ENCODE results near the gene UST. TPM values are rescaled to one million over a fixed set of nuclear protein-coding genes. Genes with fewer than 3 reads are reported as not detected.
"Not testable (repeated sequence)": the region's sequence is repeated elsewhere in the genome, so short reads cannot be mapped to it uniquely, and the experiment has no call there.

Gene UST
- total RNA-seq, 4 donors from 2014 or later: 2.9 to 12.0 (median 5.7) TPM

DNA sequence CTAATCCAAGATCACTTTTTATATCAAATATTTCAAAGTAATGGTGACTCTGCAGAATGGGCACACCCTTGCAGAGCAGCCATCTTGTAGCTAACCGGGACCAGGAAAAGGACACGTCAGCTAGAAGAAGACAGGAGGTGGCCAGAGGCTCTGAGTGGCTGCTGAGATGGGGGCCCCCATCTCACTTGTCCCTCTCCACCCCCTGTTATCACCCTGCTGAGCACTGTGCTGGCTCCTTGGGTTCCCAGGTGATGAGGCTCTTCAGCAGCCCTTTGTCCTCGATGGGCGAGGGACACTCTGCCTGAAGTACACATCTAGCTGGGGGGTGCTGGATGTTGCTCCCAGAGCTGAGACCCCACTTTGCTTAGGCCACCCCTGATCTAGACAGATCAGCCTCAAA lies 126.3 kb downstream of the UST start:
- no peak for DNase-seq
- TF ChIP-seq POLR2A (IDR thresholded peaks at IDR 0.05): no peak

DNA sequence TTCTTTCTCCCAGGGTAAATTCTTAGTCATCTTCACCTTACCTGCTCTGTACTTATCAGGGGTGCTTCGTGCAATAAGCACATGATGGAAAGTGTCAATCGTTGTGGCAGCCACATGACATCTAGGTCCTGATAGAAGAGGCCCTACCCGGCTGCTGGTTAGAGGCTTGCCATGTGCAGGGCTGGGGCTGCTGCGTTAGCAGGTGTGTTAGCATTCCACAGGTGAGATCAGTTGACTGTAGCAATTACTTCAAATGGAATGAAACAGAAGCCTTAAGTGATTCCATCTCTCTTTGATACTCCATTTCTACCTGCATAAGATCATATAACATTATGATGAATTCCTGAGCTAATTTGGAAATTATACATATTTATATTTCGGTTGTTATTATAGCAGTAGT lies 127.0 kb downstream of the UST start:
- no peaks in the 10 kb centered on the region for H3K27me3 ChIP-seq
- no peaks in the 10 kb centered on the region for H3K9me3 ChIP-seq
- 79 to 81% methylated on average over 4 to 5 of the region's 5 CpGs for WGBS, 2 donors
- intact Hi-C loops (cut with DNase I): no loop called here
- TF ChIP-seq, protein P1, sequence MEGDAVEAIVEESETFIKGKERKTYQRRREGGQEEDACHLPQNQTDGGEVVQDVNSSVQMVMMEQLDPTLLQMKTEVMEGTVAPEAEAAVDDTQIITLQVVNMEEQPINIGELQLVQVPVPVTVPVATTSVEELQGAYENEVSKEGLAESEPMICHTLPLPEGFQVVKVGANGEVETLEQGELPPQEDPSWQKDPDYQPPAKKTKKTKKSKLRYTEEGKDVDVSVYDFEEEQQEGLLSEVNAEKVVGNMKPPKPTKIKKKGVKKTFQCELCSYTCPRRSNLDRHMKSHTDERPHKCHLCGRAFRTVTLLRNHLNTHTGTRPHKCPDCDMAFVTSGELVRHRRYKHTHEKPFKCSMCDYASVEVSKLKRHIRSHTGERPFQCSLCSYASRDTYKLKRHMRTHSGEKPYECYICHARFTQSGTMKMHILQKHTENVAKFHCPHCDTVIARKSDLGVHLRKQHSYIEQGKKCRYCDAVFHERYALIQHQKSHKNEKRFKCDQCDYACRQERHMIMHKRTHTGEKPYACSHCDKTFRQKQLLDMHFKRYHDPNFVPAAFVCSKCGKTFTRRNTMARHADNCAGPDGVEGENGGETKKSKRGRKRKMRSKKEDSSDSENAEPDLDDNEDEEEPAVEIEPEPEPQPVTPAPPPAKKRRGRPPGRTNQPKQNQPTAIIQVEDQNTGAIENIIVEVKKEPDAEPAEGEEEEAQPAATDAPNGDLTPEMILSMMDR (IDR thresholded peaks at IDR 0.05): no peak
- peaks cover 0 to 49% (median 22%) of the 10 kb centered on the region in 3 donors for H3K4me1 ChIP-seq
- H3K4me3 ChIP-seq: no peak overlapping the region
- no peak for DNase-seq
- H3K27ac ChIP-seq: no peak overlapping the region
- no peaks in the 10 kb centered on the region for H3K36me3 ChIP-seq

More for the DNA sequence above, 126.3 kb downstream of the UST start:
- Histone ChIP-seq H3K27ac (no peak overlapping the region), H3K9me3 (no peaks in the 10 kb centered on the region), H3K4me3 (no peak overlapping the region), H3K4me1 (peaks cover 4 to 56% (median 27%) of the 10 kb centered on the region in 3 donors), H3K27me3 (no peaks in the 10 kb centered on the region), H3K36me3 (no peaks in the 10 kb centered on the region)
- intact Hi-C loops (cut with DNase I): no loop called here
- 88 to 94% methylated on average over 2 to 3 of the region's 4 CpGs for WGBS, 2 donors

DNA sequence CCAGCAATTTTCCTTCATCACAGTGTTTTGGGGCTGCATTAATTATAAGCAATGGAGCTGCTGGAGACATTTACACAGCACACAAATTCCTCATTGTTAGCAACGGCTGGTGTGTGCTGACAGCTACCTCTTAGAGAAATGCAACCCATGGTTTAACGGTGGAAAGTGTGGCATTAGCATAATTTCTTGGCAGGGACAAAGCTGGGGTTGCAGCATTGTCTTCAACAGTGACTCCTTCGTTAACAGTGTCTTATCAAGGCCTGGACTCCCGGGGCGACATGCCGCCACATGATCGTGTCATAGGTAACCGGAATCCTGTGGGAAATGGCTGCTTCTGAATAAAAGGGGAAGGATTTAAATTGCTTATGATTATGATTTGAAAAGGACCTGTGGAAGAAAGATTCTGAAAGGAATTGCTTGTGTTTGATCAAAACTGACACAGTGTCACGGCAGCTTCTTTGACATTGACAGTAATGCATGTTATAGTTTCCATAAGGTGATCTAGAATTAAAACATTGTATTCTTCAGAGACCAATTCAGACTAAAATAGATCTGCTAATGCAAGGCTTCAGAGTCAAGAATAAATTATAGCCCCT lies 128.0 kb downstream of the UST start:
- no peak overlapping the region for H3K4me3 ChIP-seq
- peak overlapping the region in 2 of 4 donors; percentile 5 to 20 for H3K27ac ChIP-seq
- intact Hi-C loops (cut with DNase I): no loop called here
- H3K4me1 ChIP-seq: peaks cover 0 to 45% (median 13%) of the 10 kb centered on the region in 3 donors
- no peaks in the 10 kb centered on the region for H3K27me3 ChIP-seq
- WGBS, 2 donors: 28 to 44% methylated on average over 9 of the region's 9 CpGs
- no peak for TF ChIP-seq POLR2A (IDR thresholded peaks at IDR 0.05)
- TF ChIP-seq, protein P1 (IDR thresholded peaks at IDR 0.05): no peak
- no peaks in the 10 kb centered on the region for H3K36me3 ChIP-seq
- no peak for DNase-seq
- H3K9me3 ChIP-seq: no peaks in the 10 kb centered on the region

DNA sequence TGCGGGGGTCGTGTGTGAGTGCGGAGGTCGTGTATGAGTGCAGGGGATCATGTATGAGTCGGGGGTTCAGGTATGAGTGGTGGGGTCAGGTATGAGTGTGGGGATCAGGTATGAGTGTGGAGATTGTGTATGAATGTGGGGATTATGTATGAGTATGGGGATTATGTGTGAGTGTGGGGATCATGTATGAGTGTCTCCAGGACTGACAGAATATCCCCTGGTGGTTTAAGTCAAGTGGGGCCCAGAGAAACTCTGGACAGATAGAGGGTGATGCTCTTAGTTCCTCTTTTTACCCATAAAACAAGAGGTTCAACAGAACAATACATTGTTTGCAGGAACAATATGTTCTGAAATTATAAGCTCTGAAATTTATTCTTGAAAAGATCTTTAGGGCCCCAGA lies 131.9 kb downstream of the UST start:
- TF ChIP-seq, protein P1 (IDR thresholded peaks at IDR 0.05): no peak

DNA sequence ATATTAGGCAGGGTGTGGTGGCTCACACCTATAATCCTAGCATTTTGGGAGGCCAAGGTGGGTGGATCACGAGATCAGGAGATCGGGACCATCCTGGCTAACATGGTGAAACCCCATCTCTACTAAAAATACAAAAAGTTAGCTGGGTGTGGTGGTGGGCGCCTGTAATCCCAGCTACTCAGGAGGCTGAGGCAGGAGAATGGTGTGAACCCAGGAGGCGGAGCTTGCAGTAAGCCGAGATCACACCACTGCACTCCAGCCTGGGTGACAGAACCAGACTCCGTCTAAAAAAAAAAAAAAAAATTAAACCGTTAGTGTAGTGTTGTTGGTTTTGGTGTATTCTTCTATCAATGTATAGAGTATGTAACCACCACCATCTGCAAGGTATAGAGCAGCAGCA lies 133.9 kb downstream of the UST start:
- H3K4me3 ChIP-seq; H3K36me3 ChIP-seq; H3K27me3 ChIP-seq; H3K27ac ChIP-seq; DNase-seq; intact Hi-C loops (cut with DNase I); H3K9me3 ChIP-seq: not testable (repeated sequence)
- peaks cover 0 to 26% (median 7%) of the 10 kb centered on the region in 3 donors for H3K4me1 ChIP-seq
- WGBS, 2 donors: 86 to 93% methylated on average over 7 of the region's 7 CpGs

More for the DNA sequence above, 131.9 kb downstream of the UST start:
- no peak for DNase-seq
- intact Hi-C loops (cut with DNase I): no loop called here
- 62 to 90% methylated on average over 5 of the region's 5 CpGs for WGBS, 2 donors
- Histone ChIP-seq H3K4me3 (no peak overlapping the region), H3K27me3 (no peaks in the 10 kb centered on the region), H3K27ac (no peak overlapping the region), H3K36me3 (no peaks in the 10 kb centered on the region), H3K9me3 (no peaks in the 10 kb centered on the region), H3K4me1 (peaks cover 0 to 26% (median 10%) of the 10 kb centered on the region in 3 donors)

DNA sequence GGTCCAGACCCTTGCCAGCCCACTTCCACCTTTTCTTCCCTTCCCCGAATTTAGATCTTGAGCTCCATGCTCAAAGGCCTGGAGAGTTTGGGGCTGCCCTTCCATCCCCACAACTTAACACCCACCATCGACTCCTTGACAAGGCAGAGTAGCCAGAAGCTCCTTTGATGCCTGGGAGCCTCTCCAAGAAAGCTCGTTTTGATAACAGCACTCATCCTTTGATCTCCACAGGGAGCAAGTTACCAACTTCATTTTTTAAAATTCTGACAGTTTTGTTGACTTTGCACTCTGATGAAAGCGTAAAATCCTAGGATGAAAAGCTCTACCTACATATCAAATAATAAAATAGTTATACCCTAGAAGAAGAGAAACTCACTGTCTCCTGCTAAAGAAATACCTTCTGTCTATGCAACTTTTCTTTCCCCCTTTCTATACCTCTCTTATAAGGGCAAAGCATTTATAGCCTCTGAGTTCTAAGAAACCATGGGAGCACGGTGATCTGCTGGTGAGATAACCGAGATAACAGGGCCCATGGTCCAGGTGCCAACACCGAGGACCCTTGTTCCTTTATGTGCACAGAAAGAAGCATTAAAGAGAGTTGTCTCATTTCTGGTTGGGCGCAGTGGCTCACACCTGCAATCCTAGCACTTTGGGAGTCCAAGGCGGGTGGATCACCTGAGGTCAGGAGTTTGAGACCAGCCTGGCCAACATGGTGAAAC lies 134.9 kb downstream of the UST start:
- 56 to 75% methylated on average over 7 to 8 of the region's 9 CpGs for WGBS, 2 donors

More for the DNA sequence above, 134.9 kb downstream of the UST start:
- intact Hi-C loops (cut with DNase I): no loop called here
- H3K4me3 ChIP-seq: no peak overlapping the region
- H3K27ac ChIP-seq: no peak overlapping the region
- no peak for DNase-seq
- TF ChIP-seq, protein P1 (IDR thresholded peaks at IDR 0.05): no peak
- no peak for TF ChIP-seq POLR2A (IDR thresholded peaks at IDR 0.05)
- H3K9me3 ChIP-seq: no peaks in the 10 kb centered on the region
- H3K36me3 ChIP-seq: no peaks in the 10 kb centered on the region
- peaks cover 0 to 36% (median 7%) of the 10 kb centered on the region in 3 donors for H3K4me1 ChIP-seq
- H3K27me3 ChIP-seq: no peaks in the 10 kb centered on the region

Measured in esophagus squamous epithelium (tissue), 5 donors.